ENCODE results near the gene SPART. TPM values are rescaled to one million over a fixed set of nuclear protein-coding genes. Genes with fewer than 3 reads are reported as not detected.

The SPART gene
- total and polyA plus RNA-seq, 9 of the 15 experiments (the other 6 are each of a cell fraction or from before 2014, with no cell fraction given) = 18.7 to 79.0 (median 41.0) TPM

DNA sequence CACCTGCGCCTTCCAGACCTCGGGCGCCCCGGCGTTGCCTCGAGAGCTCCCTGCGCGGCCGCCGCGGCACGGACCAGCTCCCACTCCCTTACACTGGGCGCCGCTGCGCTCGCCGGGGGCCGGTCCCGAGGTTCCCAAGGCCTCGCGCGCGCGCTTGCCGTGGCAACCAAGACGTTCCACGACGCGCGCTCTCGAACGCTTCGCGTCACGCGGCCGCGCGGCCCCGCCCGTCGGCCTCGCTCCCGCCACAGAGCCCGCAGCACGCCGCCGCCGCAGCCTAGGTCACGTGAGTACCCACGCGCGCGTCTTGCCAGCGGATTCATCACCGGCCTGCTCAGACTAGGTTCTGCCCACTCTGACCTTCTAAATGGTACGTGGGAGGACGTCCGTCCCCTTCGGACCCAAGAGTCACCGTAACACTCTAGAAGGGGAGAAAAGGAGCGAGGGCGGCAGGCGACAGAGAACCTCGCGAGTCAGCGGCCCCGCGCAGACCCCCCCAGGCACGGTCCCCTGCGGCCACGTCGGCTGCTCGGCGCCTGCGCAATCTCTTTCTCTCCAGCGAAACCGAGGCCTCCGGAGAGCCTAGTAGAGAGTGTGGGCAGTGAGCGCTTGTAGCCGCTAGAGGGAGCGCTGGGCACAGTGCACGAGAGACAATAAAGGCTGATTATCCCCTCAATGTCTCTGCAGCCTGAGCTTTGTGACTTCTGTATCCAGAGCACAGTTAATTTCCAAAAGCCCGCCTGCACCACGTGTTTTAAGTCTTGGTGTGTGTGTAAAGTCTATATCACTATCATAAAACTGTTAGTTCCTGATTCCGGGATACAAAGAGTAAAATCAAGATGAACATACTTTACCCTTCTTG is at the start of gene SPART (continued):
- TF ChIP-seq, protein P1, sequence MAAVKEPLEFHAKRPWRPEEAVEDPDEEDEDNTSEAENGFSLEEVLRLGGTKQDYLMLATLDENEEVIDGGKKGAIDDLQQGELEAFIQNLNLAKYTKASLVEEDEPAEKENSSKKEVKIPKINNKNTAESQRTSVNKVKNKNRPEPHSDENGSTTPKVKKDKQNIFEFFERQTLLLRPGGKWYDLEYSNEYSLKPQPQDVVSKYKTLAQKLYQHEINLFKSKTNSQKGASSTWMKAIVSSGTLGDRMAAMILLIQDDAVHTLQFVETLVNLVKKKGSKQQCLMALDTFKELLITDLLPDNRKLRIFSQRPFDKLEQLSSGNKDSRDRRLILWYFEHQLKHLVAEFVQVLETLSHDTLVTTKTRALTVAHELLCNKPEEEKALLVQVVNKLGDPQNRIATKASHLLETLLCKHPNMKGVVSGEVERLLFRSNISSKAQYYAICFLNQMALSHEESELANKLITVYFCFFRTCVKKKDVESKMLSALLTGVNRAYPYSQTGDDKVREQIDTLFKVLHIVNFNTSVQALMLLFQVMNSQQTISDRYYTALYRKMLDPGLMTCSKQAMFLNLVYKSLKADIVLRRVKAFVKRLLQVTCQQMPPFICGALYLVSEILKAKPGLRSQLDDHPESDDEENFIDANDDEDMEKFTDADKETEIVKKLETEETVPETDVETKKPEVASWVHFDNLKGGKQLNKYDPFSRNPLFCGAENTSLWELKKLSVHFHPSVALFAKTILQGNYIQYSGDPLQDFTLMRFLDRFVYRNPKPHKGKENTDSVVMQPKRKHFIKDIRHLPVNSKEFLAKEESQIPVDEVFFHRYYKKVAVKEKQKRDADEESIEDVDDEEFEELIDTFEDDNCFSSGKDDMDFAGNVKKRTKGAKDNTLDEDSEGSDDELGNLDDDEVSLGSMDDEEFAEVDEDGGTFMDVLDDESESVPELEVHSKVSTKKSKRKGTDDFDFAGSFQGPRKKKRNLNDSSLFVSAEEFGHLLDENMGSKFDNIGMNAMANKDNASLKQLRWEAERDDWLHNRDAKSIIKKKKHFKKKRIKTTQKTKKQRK (IDR thresholded peaks at IDR 0.05; ENCODE audit: borderline replicate concordance, low read depth, low read length) = no peak
- TF ChIP-seq MAX (CRISPR knock-in tag; IDR thresholded peaks at IDR 0.05) (peak; percentile 74), RBBP5 (IDR thresholded peaks at IDR 0.05; ENCODE audit: borderline replicate concordance, insufficient read depth, low read length, poor library complexity, severe bottlenecking) (peak; percentile 28), GMEB1 (CRISPR knock-in tag; IDR thresholded peaks at IDR 0.05) (peak; percentile 78), MTA3 (IDR thresholded peaks at IDR 0.05; ENCODE audit: borderline replicate concordance) (peak; percentile 76; the same call in 1 of the 2 replicates), NRF1 (conservative IDR thresholded peaks at IDR 0.05 in 1 of 2, IDR thresholded peaks at IDR 0.05 in 1 of 2) (peak; percentile 90 to 92), LCOR (CRISPR knock-in tag; IDR thresholded peaks at IDR 0.05) (peak; percentile 61; the same call in 1 of the 2 replicates), KDM5B (IDR thresholded peaks at IDR 0.05; ENCODE audit: insufficient replicate concordance, low read depth, low read length) (peak; percentile 30), USF2 (CRISPR knock-in tag; IDR thresholded peaks at IDR 0.05) (peak; percentile 69), POLR2AphosphoS2 (IDR thresholded peaks at IDR 0.05; ENCODE audit: low read length) (no peak), ZBTB1 (CRISPR knock-in tag; IDR thresholded peaks at IDR 0.05; ENCODE audit: borderline replicate concordance, low read depth) (peak; percentile 89), RB1 (IDR thresholded peaks at IDR 0.05; ENCODE audit: low read depth) (0 out of 2 replicates have a peak, but pooled peaks have one; percentile 33), TAL1 (IDR thresholded peaks at IDR 0.05) (no peak)
- TF ChIP-seq, protein P2, sequence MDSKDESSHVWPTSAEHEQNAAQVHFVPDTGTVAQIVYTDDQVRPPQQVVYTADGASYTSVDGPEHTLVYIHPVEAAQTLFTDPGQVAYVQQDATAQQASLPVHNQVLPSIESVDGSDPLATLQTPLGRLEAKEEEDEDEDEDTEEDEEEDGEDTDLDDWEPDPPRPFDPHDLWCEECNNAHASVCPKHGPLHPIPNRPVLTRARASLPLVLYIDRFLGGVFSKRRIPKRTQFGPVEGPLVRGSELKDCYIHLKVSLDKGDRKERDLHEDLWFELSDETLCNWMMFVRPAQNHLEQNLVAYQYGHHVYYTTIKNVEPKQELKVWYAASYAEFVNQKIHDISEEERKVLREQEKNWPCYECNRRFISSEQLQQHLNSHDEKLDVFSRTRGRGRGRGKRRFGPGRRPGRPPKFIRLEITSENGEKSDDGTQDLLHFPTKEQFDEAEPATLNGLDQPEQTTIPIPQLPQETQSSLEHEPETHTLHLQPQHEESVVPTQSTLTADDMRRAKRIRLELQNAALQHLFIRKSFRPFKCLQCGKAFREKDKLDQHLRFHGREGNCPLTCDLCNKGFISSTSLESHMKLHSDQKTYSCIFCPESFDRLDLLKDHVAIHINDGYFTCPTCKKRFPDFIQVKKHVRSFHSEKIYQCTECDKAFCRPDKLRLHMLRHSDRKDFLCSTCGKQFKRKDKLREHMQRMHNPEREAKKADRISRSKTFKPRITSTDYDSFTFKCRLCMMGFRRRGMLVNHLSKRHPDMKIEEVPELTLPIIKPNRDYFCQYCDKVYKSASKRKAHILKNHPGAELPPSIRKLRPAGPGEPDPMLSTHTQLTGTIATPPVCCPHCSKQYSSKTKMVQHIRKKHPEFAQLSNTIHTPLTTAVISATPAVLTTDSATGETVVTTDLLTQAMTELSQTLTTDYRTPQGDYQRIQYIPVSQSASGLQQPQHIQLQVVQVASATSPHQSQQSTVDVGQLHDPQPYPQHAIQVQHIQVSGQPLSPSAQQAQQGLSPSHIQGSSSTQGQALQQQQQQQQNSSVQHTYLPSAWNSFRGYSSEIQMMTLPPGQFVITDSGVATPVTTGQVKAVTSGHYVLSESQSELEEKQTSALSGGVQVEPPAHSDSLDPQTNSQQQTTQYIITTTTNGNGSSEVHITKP (IDR thresholded peaks at IDR 0.05; ENCODE audit: partially characterized antibody) = peak; percentile 90

All from K562 (cell line).